Peyer's patch (tissue), 4 donors: ENCODE data around the gene PLPP6. TPM values are rescaled to one million over a fixed set of nuclear protein-coding genes. Genes with fewer than 3 reads are reported as not detected.

Source experiments
- DNase-seq, 3 donors: peaks; one replicate each; pipeline ENCODE4 v3.0.0-alpha.2; 2017 to 2019
- H3K27ac ChIP-seq, 4 donors: fragments of 200-600 bp; sonication (generic); one replicate each; pipeline ENCODE4 v1.5.1; 2016 to 2019
- H3K27me3 ChIP-seq, 2 donors: fragments of 200-600 bp; sonication (generic); one replicate each; pipeline ENCODE4 v1.5.1; 2019
- H3K36me3 ChIP-seq, 3 donors: fragments of 200-600 bp; sonication (generic); one replicate each; pipeline ENCODE4 v1.5.1; 2016 to 2019
- H3K4me1 ChIP-seq, 4 donors: fragments of 200-600 bp; sonication (generic); one replicate each; pipeline ENCODE4 v1.5.1; 2016 to 2019
- H3K4me3 ChIP-seq, 4 donors: fragments of 200-600 bp; sonication (generic); 1 replicate in 3 of 4; 2 replicates in 1 of 4; pipeline ENCODE4 v1.5.1; 2016 to 2019; ENCODE audit warnings: mild to moderate bottlenecking in 1 of 4
- H3K9me3 ChIP-seq, 4 donors: fragments of 200-600 bp; sonication (generic); one replicate each; pipeline ENCODE4 v1.5.1; 2016 to 2019; ENCODE audit warnings: mild to moderate bottlenecking in 1 of 4
- CTCF ChIP-seq, 6 experiments: fragments of 450-650 bp in 4 of 6; fragments of 200-600 bp in 2 of 6; sonication (generic) in 1 of 6; IDR thresholded peaks; one replicate each; pipeline ENCODE4 v1.5.1; 2017 to 2019; ENCODE audit warnings: antibody characterized with exemption in 6 of 6, mild to moderate bottlenecking in 3 of 6, moderate library complexity in 1 of 6
- POLR2A ChIP-seq, 2 donors: fragments of 450-650 bp; IDR thresholded peaks; one replicate each; pipeline ENCODE4 v1.5.1; 2017; ENCODE audit warnings: antibody characterized with exemption in 2 of 2, mild to moderate bottlenecking in 2 of 2, moderate library complexity in 2 of 2
- total RNA-seq, 4 donors: library from RNA; depleted of rRNA; stranded (reverse); fragments of >200 nt; gene quantifications; one replicate each; pipeline ENCODE4 v1.1.0, GENCODE V29; 2016

The PLPP6 gene
- total RNA-seq, 4 donors from 2014 or later: 7.4 to 27.0 (median 19.7) TPM

GRCh38 chr9:4706971-4707622 lies 45.0 kb downstream of the PLPP6 start:
- TF ChIP-seq CTCF (IDR thresholded peaks at IDR 0.05) (no peak), POLR2A (IDR thresholded peaks at IDR 0.05) (no peak)
- DNase-seq: no peak
- H3K4me3 ChIP-seq: no peak overlapping the region
- peaks cover 0 to 64% (median 0%) of the 10 kb centered on the region in 3 donors for H3K36me3 ChIP-seq
- no peaks in the 10 kb centered on the region for H3K9me3 ChIP-seq
- no peak overlapping the region for H3K27ac ChIP-seq
- no peaks in the 10 kb centered on the region for H3K27me3 ChIP-seq
- no peaks in the 10 kb centered on the region for H3K4me1 ChIP-seq

- TF ChIP-seq POLR2A (IDR thresholded peaks at IDR 0.05): no peak
- TF ChIP-seq CTCF (IDR thresholded peaks at IDR 0.05): no peak
- no peaks in the 10 kb centered on the region for H3K4me1 ChIP-seq
- H3K36me3 ChIP-seq: peaks cover 0 to 56% (median 0%) of the 10 kb centered on the region in 3 donors
- no peak overlapping the region for H3K4me3 ChIP-seq
- DNase-seq: no peak
- no peaks in the 10 kb centered on the region for H3K9me3 ChIP-seq
- H3K27me3 ChIP-seq: no peaks in the 10 kb centered on the region
- no peak overlapping the region for H3K27ac ChIP-seq
Measured at GRCh38 chr9:4709380-4709779, 47.3 kb downstream of the PLPP6 start.

- no peak overlapping the region for H3K4me3 ChIP-seq
- no peaks in the 10 kb centered on the region for H3K4me1 ChIP-seq
- H3K36me3 ChIP-seq: peaks cover 0 to 73% (median 0%) of the 10 kb centered on the region in 3 donors
- H3K27me3 ChIP-seq: no peaks in the 10 kb centered on the region
- no peak for DNase-seq
- TF ChIP-seq CTCF (IDR thresholded peaks at IDR 0.05) (no peak), POLR2A (IDR thresholded peaks at IDR 0.05) (no peak)
- H3K9me3 ChIP-seq: no peaks in the 10 kb centered on the region
- no peak overlapping the region for H3K27ac ChIP-seq
Measured at GRCh38 chr9:4713849-4714248, 51.8 kb downstream of the PLPP6 start.

- Histone ChIP-seq H3K9me3 (no peaks in the 10 kb centered on the region), H3K4me3 (no peak overlapping the region), H3K27me3 (no peaks in the 10 kb centered on the region), H3K27ac (no peak overlapping the region), H3K4me1 (no peaks in the 10 kb centered on the region), H3K36me3 (peaks cover 0 to 79% (median 0%) of the 10 kb centered on the region in 3 donors)
- no peak for TF ChIP-seq CTCF (IDR thresholded peaks at IDR 0.05)
- no peak for TF ChIP-seq POLR2A (IDR thresholded peaks at IDR 0.05)
- DNase-seq: no peak
Measured at GRCh38 chr9:4714266-4715016, 52.3 kb downstream of the PLPP6 start.

Other genes starting within 250 kb of the PLPP6 start
- gene SLC1A1, start 171.8 kb upstream of the PLPP6 start, total RNA-seq: 100 to 1,000 TPM in 2 of 4 donors, 10 to 100 TPM in 1, 1 to 10 TPM in 1; 5.0 to 357 (median 145) TPM
- gene SPATA6L, start 4.2 kb downstream of the PLPP6 start, total RNA-seq: 10 to 100 TPM; 13.4 to 19.0 (median 16.6) TPM
- 10 to 100 TPM; 12.0 to 24.7 (median 19.8) TPM for gene CDC37L1, start 17.3 kb downstream of the PLPP6 start, total RNA-seq
- 100 to 1,000 TPM in 2 of 4 donors, 10 to 100 TPM in 2; 67.7 to 119 (median 91.3) TPM for gene AK3, start 78.9 kb downstream of the PLPP6 start, total RNA-seq
- gene RCL1, start 130.7 kb downstream of the PLPP6 start, total RNA-seq: 10 to 100 TPM in 3 of 4 donors, 1 to 10 TPM in 1; 7.4 to 28.1 (median 19.5) TPM